ENCODE measurements around the gene TMSB10.
"Not testable (repeated sequence)": the region's sequence is repeated elsewhere in the genome, so short reads cannot be mapped to it uniquely, and the experiment has no call there.

Gene TMSB10

DNA sequence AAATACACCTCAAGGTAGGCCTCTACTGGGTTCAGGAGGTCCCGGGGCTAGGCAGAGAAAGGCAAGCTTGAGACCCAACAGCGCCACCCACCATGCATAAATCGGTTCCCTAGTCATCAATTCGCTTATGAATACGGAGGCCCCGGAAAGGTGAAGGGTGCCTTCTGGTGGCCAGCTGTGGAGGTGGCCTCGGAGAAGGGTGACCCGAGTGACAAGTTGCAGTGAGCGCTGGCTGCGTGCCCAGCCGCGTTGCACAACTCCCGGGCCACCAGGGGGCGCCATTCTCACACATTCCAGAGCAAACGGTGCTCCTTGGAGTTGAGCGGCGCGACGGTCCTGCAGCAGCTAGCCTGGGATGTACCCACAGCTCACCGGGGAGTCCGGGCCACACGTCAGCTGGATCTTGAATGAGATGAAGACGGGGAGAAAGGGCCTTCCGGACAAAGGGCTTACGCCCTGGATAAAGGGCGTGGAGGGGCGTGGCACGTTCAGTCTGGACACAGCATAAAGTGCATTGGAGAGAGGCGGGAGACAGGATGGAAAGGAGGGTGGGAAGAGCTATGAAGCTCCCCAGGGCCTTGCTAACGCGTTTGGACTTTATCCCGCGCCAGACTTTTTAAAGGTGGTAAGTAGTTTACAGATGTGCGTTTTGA lies 20.4 kb downstream of the TMSB10 start:
- DNase-seq (ENCODE audit: insufficient read length, low spot score) (peak; percentile 81), FAIRE-seq (peak; percentile 94)

DNA sequence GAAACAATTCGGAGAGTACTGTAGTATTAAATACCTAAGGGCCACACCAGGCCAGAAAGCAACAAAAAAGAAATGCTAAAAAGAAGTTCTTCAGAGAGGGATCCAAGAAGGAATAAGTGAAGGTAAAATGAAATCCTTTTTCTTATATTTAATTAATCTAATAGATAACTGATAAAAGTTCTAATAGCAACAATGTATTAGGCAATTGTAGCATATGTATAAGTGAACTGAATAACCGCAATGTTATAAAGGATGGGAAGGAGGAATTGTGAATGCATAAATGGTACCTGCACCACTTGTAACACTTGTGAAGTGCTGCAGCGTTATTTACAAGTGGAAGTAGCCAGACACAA lies 21.8 kb downstream of the TMSB10 start:
- FAIRE-seq, result no peak

DNA sequence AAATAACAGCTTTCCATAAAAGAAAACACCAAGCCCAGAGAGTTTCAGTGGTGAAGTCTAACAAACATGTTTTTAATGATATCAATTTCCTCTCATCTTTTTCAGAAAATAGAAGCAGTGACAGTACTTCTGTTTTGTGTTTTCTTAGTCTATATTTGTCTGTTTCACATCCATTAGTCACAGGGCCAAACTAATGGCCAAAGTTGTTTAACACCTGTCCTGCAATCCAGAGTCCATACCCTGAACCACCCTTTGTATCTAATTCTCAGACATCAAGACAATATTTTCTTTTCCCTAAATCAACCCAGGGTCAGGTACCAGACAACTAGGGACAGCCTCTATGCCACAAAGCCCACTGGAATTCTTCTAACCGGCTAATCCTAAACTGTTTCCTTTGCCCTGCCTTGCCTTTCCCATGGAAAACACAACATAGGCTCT lies 25.9 kb downstream of the TMSB10 start:
- DNase-seq (ENCODE audit: insufficient read length, low spot score) (no peak), FAIRE-seq (no peak)

More for the DNA sequence above, 21.8 kb downstream of the TMSB10 start:
- DNase-seq (ENCODE audit: insufficient read length, low spot score), result no peak

DNA sequence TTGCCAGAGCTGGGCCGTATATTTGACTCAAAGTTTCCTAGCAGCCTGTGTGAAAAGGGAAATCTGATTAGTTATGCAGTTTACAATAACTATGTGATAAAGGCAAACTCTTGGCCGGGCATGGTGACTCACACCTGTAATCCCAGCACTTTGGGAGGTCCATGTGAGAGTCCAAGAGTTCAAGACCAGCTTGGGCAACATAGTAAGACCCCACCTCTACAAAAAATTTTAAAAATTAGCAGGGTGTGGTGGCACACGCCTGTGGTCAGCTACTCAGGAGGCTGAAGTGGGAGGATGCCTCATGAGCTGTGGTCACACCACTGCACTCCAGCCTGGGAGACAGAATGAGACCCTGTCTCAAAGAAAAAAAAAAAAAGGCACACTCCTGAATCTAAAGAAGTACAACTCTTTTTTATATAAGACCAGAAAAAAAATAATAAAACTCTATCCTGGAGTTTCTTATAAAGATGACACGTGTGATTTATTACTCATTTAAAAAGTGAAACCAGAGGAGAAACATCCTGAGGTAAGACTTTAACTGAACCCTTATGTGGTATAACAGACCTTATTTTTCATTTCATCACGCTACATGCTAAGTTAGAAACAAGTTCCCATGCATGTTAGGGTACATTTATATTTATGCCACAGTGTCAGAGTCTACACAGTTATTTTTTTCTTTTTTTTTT lies 32.9 kb downstream of the TMSB10 start:
- DNase-seq (ENCODE audit: insufficient read length, low spot score) (no peak), FAIRE-seq (no peak)

DNA sequence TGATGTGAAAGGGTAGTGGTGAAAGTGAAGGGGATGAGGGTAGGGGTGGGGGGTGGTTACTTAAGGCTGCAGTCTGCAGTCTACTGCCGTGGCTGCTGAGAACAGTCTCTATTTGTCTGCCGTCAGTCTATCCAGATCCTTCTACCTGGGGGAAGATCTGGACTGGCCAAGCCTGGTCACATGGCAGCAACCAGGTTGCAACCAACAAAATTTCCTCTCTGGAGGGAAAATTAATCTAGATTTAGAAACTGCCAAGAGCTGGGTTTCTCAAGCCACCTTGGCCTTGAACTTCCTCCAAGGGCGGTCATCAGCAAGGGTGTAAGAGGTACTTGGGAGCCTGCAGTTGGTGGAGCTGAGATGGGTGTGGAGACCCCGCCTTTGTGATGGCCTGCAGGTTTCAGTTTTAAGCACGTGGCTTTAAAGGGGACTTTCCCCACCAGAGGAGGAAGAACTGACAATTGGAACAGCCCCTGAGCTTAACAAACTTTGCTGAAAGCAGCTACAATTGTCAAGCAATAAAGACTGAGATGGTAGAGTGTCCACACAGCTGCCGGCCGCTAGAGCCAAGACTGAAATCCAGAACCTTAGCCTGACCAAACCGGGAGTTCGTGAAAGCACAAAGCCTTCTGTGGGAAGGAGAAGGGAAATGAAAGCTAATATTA lies 34.1 kb downstream of the TMSB10 start:
- no peak for FAIRE-seq

DNA sequence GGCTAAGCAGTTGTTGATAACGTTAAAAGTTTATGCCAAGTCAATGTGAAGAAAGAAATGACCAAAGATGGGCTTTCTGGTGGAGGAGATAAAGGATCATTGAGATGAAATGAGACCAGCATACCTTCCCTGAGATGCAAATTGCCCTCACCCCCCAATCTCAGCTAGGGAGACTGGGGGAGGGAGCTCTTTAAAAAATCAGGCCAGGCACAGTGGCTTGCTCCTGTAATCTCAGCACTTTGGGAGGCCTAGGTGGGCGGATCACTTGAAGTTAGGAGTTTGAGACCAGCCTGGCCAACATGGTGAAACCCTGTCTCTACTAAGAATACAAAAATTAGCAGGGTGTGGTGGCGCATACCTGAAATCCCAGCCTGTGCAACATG lies 34.6 kb downstream of the TMSB10 start:
- DNase-seq (ENCODE audit: insufficient read length, low spot score) (no peak), FAIRE-seq (no peak)

More for the DNA sequence above, 34.1 kb downstream of the TMSB10 start:
- no peak for DNase-seq (ENCODE audit: insufficient read length, low spot score)

DNA sequence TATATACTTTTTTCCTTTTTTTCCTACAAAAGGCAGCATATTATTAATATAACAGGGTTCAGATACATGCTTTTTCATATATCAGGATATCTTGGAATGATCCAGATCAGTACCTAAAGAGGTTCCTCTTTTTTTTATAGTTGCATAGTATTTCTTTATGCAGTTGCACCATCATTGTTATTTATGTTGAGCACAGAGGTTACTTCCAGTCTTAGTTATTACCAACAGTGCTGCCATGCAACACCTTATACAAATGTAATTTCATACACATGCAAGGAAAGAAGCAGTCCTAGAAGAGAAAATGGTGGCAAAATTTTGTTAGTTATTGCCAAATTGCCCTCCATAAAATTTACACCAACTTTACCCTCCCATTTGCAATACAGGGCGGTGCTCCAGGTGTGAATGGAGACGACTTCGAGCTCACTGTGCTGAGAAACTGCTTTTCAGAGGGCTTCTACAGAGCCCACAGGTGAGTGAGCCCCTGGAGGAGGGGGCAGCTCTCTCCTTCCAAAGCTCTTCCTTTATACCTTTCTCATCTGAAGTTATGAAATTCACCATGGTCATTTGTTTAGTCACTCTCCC lies 35.5 kb downstream of the TMSB10 start:
- no peak for DNase-seq (ENCODE audit: insufficient read length, low spot score)

DNA sequence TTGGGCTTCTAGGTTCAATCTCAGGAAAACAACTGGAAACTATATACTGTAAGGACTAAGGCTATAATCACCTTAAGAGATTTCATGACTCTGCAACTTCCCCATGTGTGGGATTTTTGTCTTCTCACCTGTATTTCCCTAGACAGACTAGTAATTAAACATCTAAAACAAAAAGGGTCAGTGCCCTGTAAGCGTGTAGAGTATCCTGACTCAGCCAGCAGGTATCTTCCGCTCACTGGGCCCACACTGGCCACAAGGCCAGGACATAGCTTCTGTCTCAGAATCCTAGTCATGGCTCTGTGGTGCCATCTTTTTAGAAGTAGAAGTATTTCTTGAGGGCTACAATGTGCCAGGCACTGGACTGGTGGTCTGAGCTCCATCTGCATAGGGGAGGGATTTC lies 36.7 kb downstream of the TMSB10 start:
- FAIRE-seq (no peak), DNase-seq (ENCODE audit: insufficient read length, low spot score) (no peak)

More for the DNA sequence above, 35.5 kb downstream of the TMSB10 start:
- no peak for FAIRE-seq

DNA sequence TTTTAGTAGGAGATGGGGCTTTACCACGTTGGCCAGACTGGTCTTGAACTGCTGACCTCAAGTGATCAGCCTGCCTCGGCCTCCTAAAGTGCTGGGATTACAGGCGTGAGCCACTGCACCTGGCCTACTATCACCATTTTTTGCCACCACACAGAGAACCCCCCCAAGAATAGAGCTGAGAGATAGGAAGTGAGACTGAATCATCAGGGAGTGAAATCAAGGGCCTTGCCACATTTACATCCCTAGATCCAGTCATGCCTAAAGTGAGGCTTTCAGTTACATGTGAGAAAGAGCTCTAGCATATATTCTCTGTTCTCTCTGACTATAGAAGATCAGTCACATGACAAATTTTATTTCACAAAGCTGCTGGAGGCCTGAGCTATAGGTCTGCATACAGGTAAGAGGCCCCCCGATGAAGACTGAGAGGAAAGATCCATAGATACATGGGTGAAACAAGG lies 37.5 kb downstream of the TMSB10 start:
- DNase-seq (ENCODE audit: insufficient read length, low spot score), result no peak
- FAIRE-seq, result no peak

DNA sequence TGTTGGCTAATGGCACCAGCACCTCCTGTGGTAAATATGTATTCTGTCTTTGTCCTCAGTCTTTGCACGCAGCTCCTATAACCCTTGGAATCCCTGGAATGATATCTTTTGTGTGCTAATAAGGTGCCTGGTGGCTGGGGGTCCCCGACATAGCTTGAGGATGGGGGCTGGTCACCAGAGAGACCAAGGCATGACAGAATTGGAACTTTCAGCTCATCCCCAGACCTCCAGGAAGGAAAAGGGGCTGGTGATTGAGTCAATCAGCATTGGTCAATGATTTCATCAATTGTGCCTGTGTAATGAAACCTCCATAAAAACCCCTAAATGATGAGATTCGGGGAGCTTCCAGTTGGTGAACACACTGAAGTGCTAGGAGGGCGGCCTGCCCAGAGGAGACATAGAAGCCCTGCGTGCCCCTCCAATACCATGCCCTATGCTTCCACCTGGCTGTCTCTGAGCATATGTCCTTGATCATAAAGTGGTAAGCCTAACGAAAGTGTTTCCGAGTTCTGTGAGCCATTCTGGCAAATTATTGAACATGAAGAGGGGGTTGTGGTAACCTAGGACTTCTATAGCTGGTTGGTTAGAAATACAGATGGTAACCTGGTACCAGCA lies 38.9 kb downstream of the TMSB10 start:
- DNase-seq (ENCODE audit: insufficient read length, low spot score) (no peak), FAIRE-seq (no peak)

DNA sequence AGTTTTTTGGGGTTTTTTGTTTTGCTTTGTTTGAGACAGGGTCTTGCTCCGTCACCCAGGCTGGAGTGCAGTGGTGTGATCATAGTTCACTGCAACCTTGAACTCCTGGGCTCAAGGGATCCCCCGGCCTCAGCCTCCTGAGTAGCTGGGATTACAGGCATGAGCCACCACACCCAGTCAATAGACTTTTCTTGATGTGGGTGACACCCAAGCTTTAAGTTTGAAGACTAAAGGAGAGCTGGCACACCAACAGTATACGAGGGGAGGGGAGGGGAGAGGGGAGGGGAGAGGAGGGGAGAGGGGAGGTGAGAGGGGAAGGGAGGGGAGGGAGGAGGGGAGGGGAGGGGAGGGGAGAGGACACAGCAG lies 40.4 kb downstream of the TMSB10 start:
- FAIRE-seq, result not testable (repeated sequence)

DNA sequence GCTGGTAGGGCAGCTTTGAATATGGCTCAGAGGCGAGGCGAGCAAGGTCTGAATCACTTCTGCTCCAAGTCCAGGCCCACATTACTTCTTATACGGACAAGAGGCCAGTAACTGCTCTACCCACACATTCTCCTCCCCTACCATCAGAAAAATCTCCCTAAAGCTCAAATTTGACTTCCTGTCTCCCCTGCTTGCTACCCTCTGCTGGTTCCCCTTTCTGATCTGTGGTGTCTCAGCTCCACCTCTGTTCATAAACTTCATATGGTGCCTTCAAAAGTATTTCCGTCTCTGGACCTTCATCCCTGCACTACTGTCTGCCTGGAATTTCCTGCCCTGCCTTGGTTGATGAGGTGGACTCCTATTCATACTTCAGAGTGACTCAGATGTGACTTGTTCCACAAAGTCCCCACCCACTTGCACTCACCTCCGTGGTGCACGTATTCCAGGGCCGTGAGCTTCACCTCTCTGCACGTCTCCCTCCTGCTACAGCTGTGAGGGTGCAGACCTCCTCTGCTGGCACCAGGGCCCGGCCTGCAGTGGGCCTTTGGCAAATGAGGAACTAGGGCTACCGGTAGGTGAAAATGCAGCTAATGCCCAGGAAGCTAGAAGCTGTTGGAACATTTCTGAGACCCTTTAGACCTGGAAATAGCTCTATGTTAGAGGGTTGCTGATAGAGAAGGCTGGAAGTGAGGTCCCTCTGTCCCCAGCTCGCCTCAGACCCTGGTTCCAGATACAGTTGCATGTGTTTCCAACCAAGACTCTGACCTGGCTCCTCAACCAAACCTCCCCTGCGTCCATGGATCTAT lies 41.0 kb downstream of the TMSB10 start:
- DNase-seq (ENCODE audit: insufficient read length, low spot score) (peak; percentile 77), FAIRE-seq (peak; percentile 83)

More for the DNA sequence above, 40.4 kb downstream of the TMSB10 start:
- DNase-seq (ENCODE audit: insufficient read length, low spot score), result not testable (repeated sequence)

DNA sequence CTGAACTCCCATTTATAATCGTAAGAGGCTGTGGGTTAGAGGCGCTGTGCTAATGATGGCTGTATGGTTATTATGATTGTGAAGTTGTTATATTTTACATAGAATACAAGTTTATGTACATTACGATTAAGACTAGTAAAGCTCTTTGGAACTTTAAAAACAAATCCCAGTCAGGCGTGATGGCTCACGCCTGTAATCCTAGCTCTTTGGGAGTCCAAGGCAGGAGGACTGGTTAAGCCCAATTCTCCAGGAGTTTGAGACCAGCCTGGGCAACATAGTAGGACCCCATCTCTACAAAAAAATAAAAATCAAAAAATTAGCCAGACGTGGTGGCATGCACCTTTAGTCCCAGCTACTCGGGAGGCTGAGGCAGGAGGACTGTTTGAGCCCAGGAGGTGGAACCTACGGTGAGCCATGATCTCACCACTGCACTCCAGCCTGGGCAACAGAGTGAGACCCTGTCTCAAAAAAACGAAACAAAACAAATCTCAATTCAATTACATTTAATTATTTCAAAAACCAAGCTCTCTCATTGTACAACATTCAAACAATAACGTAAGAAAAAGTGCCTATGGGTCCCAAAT lies 41.6 kb downstream of the TMSB10 start:
- DNase-seq (ENCODE audit: insufficient read length, low spot score) (no peak), FAIRE-seq (no peak)

DNA sequence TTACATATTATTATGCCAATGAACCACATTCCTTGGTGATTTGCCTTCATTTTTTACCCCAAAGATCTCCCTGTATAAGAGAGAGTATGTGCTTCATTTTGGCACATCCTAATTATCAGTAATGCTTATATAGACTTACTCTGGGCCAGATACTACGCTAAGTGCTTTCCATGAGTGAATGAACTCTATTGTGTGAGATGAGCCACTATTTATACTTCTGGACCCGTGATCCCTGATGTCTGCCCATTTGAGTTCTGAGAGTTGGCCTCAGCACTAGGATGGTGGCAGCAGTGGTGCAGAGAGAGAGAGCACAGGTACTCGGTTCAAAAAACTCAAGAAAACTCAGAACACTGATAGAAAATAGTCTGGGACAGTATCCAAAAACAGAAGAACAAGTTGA lies 48.1 kb downstream of the TMSB10 start:
- FAIRE-seq (no peak), DNase-seq (ENCODE audit: insufficient read length, low spot score) (no peak)

DNA sequence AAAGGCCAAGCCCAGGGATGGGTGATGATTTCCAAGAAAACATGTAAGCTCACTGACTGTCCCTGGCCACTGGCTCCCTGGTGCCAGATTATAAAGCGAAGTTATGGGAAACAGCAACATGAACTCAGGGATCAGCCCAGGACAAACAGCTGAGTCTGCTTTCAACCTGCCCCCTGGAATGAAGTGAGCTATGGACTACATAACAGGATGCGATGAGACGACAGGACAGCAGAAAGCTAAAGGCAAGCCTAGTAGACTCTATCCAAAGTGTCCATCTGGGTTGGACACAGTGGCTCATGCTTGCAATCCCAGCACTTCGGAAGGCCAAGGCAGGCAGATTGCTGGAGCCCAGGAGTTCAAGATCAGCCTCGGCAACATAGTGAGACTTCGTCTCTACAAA lies 48.9 kb downstream of the TMSB10 start:
- FAIRE-seq, result no peak
- no peak for DNase-seq (ENCODE audit: insufficient read length, low spot score)
